HG02678 (cell line): ENCODE data around the gene CYTH1.

Experiments used
- ATAC-seq: cut with Tn5 transposase; IDR thresholded peaks from one replicate; pipeline ENCODE4 v1.9.1; 2021; ENCODE audit warnings: mild to moderate bottlenecking, moderate library complexity; ENCODE audit not compliant: unreplicated experiment

The CYTH1 gene, protein sequence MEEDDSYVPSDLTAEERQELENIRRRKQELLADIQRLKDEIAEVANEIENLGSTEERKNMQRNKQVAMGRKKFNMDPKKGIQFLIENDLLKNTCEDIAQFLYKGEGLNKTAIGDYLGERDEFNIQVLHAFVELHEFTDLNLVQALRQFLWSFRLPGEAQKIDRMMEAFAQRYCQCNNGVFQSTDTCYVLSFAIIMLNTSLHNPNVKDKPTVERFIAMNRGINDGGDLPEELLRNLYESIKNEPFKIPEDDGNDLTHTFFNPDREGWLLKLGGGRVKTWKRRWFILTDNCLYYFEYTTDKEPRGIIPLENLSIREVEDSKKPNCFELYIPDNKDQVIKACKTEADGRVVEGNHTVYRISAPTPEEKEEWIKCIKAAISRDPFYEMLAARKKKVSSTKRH

DNA sequence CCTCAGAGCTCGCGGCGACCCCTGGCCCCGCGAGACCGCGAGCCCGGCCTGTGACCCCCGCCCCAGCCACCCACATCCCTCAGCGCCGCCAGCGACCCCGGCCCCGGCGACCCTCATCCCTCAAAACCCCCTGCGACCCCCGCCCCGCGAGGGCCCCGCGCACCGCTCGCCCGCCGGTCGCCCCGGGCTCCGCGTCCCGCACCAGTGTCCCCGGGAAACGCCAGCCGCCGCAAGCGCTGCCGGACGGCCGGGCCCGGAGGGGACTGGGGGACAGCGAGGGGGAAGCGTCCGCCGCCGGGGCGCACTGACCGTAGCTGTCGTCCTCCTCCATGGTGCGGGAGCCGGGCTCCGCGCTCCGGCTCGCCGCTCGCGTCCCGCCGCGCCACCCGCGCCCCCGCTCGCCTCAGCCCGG lies at the start of gene CYTH1:
Gene CYTH1, minus strand, starts transcription at position 381 of the 412 bp plus-strand sequence. Its CDS starts 50 bp downstream, at position 331.
- peak; percentile 9 for ATAC-seq

DNA sequence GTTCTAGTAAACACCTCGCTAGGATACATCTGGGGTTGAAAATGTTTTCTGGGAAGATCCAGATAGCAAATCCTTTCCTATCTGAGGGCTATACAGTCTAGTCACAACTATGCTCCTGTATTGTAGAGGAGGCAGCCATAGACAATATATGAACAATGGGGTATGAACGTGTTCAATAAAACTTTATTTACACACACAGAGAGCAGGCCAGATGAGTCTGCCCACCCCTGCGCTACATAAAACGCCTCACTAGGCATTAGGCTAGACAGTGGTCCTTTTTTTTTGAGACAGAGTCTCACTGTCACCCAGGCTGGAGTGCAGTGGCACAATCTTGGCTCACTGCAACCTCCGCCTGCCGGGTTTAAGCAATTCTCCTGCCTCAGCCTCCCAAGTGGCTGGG lies 47.4 kb upstream of the CYTH1 start:
- ATAC-seq = no peak

DNA sequence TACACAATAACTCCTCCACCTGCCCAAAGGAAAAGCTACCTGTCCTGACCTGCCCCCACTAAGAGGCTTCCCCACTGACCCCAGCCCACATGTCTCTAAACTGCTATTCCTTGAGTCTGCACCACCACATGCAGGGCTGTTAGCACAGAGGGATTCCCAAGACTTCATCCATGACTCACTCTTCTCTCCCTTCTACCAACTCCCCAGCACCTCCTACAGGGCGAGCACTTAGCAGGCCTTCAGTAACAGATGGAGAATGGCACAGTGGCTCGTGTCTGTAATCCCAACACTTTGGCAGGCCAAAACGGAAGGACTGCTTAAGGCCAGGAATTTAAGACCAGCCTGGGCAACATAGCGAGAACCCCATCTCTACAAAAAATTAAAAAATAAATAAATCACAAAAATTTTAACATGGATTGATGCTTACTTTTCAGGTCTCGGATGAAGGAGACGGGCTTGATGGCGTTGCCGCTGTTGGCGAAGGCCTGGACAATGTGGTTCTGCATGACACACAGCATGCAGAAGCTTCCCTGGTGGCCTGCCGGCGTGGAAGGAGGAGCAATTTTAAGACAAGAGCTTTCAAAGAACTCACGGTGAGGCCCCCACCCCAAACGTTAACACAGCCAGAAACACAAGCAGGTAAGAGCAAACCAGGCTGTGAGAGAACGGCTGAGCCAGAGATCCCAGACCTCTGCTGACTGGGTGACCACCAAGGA lies 46.6 kb upstream of the CYTH1 start:
- ATAC-seq = no peak

DNA sequence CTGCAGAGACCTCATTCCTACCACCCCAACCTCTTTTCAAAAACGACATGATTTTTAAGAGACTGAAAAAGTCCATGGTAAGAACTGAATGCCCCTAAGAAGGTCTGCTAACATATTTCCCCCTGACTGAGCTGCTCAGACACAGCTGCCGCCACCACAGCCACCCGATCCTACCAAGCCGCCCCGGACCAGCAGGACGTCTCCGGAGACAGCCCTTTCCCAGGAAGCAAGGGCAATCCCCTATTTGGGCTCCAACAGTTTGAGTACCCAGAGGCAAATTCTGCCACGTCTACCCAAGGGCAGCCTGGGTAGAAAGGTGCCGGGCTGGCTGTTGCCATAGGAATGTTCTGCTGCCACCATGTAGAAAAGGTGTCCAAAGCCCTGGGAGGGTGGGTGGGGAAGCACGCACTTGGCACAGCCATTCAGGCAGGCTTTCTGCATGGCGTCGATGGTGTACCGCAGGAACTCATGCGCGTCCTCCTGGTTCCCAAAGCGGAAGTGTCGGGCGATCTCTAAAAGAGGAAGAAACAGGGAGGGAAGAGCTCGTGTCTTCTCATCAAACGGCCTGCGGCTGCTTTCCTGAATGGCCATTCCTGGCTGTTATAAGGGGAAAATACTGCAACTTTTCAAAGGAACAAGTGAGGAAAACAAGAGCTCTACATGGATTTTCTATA lies 44.9 kb upstream of the CYTH1 start:
- no peak for ATAC-seq

DNA sequence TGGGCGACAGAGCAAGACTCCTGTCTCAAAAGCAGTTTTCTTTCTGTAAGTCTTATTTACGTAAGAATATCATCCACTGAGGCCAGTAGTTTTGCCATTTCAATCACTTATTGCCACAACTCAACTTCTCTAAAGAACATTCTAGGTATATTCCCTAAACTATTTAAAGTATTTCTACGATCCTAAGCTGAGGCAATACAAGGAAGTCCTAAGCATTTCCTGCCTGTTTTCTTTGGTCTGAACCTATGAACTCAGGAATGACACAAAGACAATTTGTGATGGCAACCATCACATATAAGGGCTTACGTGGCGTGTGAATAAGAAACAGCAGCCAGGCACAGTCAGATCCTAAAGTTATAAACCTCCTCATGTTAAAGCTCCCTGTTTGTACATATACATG lies 44.3 kb upstream of the CYTH1 start:
- no peak for ATAC-seq

DNA sequence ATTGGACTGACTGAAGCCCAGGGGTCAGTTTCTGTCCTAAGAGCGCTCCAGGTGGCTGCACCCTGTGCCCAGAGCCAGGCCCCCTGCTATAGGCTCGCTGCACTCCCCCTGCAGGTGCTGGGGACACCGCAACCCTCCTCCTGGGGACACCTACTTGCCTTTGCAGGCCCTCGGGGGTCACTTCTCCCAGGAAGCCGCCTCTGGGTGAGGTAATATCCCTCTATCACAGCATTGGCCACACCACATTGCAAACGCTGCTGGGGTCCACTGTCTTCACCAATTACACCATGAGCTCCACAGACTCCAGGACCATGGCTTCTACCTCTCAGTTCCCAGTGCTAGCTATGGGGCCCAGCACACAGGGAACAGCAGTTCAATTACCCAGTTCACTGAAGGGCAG lies 43.6 kb upstream of the CYTH1 start:
- ATAC-seq = no peak

DNA sequence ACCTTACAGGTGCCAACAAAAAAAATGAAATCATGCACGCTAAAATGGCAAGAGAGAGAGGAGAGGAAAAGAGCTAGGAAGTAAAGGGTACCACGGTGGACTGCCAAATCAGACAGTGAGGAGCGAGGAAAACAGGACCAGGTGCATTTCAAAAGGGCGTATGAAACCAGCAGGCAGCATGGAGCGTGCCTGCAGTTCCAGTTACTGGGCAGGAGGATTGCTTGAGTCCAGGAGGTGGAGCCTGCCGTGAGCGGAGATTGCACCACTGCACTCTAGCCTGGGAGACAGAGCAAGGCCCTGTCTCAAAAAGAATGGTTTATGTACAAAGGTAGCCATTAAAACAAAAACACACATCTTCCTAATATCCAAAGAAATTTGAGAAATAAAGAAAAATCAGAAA lies 42.2 kb upstream of the CYTH1 start:
- ATAC-seq = no peak

DNA sequence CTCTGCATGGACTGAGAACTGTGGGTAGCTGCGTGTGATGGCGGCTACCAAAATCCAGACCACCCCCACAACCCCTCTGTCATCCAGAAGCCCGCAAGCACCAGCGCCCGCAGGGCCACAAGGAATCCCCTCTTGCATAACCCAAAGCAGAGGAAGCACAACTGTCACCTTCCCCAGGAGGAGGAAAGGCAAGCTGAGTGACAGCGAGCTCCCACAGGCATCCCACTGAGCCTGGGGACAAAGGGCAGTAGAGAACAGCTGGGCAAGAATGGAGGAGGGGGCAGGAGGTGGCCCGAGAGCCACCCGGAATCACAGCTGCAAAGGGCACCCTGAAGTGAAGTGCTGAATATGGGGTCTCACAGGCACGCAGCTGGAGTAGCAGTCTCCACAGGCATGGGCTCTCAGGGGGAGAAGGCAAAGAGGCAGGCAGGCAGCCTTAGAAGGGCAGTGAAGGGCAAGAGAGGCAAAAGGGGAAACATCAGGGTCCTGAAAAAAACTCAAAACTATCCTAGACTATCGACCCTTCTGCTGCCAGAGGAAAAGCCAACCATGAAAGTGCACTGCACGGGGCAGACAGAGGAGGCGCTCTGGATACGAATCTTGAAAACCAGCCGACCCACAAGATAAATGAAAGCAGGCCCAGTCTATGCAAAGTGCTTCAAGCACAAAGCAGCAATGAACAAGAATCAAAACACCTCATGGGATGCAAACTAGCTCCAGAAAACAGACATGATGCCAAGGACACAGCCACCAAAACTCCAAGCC lies 41.4 kb upstream of the CYTH1 start:
- no peak for ATAC-seq

DNA sequence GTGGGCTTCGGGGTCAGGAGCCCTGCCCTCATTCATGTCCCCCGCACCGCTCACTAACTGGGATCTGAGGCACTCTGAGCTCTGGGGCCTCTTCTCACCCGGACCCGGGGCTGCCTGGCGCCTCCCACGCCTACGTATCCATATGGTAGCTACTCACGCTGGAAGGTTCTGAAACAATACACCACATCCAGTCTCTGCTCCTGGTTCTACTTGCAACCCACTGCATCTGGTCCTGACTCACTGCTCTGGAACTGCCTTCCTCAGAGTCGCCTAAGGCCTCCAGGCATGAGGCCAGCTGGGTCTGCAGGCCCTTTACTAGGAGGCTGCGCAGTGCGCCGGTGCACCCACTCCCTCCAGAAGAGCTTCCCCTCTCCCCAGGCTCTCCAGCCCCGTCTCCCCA lies 40.5 kb upstream of the CYTH1 start:
- no peak for ATAC-seq

DNA sequence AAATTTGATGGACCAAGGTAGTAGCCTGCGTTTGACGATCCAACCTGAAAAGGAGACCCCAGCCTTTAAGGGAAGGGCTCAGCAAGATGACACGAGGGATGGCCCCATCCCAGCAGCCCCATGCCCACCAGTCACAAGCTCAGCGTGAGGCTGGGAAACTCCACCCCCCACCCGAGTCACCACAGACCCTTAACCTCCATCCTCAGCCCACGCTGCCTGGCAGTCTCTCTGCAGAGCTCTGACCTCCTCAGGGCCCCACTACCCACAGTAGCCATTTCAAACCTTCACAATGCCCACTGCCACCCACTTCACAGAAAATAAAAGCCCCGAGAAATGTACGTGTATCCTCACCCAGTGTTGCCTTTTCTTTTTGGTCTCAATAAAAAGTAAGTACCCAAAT lies 39.9 kb upstream of the CYTH1 start:
- no peak for ATAC-seq

DNA sequence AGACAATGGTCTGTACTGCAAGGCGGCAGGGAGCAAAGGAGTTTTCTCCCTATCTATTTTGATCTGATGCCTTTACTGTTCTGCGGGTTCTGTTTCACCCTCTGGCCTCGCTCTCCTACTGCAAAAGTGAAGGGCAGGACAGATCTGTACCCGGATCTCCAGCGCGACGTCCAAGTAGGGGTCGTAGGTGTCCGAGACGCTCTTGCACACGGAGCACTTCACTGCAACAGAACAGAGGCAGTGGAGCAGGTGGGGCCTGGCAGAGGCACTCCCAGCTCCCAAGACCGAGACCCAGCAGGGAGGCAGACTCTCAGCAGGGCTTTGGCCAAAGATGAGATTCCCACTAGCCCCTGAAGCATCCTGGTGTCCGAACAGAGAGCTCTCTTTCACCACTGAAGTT lies 38.8 kb upstream of the CYTH1 start:
- ATAC-seq = no peak

DNA sequence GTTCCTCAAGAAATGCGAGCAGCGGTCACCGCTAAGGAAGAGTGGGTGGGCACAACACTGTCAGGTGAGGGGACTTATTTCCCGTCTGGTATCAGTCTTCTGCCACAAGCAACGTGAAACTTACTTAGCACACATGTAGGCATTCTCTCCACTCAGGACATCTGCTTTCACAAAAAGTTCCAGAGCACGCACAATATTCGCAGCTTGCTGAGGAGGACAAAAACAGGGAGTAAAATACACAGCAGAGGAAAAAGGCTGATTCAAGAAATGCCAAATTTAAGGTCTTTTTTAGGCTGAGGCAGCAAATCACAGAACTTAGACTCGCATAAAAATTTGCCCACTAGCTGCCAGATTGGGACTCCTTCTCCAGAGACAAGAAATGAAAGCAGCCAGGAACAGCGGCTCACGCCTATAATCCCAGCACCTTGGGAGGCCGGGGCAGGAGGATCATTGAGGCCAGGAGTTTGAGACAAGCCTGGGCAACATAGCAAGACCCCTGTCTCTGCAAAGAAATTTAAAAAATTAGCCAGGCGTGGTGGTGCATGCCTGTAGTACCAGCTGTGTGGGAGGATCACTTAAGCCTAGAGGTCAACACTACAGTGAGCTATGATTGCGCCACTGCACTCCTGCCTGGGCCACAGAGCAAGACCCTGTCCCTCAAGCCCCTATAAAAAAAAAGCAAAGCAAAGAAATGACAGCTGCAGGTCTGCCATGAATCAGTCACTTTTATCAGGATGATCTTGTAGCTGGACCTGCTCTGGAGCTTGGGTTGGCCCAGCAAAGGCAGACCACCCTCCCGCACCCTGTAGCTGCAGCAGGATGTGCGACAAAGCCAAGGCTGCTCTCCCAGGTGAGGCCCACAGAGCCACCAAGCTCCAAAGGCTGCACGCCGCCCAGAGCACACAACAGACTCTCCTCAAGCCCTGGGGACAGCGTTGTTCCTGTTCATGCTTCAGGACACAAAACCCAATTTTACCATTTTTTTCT lies 38.0 kb upstream of the CYTH1 start:
- no peak for ATAC-seq

DNA sequence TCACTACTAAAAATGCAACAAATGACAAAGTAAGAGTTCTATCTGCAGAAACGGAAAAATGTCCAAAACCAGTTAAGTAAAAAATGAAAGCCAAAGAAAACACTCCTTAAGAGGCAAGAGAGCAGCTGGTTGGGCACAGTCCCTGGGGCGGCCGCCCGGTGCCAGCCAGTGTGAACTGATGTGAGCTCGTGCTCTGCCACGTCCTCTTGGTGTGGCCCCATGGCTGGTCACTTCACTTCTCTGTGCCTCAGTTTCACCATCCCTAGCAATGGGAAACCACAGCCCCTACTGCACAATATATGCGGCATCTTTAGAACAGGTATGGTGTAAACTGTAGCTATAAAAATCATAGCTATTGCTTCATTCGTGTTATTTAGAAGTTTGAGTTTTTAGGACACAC lies 37.3 kb upstream of the CYTH1 start:
- no peak for ATAC-seq

DNA sequence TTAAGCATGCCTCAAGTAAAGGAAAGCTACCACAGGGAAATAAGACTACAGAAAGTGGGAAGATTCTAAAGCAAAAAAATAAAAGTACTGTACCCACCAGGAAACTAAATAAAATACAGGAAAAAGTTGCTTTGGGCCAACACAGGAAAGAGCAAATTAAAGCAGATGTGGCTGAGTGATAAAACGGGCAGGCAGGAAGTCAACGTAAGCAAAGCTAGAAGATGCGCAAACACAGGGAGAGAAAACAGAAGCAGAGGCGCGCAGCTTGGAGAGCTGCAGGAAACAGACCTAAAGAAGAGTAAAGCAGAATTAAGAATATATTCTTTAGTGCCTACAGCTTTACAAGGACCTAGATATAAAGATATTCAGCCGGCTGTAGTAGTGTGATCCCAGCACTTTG lies 36.9 kb upstream of the CYTH1 start:
- ATAC-seq = no peak

DNA sequence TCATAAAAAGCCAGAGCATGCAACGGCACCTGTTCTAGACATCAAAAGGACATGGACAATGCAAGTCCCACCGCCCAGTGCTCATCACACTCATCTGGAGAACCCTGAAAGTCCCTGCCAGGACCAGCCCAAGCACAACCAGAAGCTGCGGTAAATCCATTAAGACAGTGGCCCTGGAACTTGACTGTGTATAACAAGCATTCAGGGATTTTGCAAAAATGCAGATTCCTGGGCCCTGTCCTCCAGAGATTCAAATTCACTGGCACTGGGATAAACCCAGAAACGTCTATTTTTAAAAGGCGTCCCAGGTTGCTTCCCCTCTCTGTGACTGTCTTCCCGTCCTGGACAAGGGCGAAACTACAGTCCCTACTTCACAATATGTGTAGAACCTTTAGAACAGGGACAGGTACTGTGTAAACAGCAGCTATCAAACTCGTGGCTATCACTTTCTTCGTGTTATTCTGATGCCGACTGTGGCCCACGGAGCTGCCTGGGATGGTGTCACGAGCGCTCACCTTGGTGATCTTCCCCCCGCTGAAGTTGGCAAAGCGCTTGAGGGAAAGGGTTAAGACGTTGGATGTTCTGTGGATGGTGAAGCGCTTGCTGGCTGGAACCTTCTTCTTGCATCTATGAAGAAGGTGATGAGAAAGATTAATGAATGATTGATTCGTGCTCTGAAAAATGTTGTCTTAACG lies 36.2 kb upstream of the CYTH1 start:
- ATAC-seq = no peak

DNA sequence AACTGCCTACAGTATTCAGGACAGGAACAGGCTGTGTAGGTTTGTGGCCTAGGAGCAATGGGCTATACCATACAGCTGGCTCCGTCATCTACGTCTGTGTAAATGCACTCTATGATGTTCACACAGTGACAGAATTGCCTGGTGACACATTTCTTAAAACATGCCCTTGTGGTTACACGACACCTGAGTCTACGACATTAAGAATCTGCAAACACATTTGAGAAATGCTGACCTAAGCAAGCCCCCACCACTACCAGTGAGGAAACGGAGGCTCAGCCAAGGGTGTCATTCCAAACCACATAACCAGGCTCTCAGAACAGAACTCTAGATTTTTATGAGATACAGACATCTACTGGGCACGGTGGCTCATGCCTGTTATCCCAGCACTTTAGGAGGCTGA lies 35.0 kb upstream of the CYTH1 start:
- no peak for ATAC-seq

DNA sequence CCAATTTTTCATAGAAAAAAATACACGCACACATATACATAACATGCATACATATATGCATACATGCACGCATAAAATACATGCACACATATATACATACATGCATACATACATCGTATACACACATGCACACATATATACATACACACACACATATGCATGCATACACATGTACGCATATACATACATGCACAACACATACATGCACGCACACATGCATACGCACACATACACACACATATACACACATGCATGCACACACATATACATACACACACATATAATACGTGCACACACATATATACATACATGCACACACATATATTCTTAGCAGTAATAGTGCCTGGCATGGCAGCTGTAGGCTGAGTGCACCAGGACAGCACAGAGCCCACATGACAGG lies 33.6 kb upstream of the CYTH1 start:
- no peak for ATAC-seq

DNA sequence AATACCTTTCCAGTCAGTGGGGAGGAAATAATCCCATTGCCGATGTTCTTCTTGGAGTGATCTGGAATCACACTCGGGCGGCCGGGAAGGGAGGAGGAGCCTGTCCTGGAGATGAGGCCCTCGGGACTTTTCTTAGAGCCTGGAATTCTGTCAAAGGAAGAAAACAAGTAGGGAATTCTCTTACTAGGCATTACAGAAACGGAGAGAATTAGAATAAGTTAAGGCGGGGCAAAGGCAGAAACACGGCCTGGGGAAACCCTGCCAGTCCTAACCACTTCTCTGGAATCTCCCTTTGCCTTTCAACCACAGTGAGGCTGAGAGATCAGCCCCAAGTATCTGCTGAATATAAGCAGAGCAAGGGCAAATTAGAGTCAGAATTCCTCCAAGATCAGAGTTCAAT lies 30.8 kb upstream of the CYTH1 start:
- ATAC-seq = no peak

DNA sequence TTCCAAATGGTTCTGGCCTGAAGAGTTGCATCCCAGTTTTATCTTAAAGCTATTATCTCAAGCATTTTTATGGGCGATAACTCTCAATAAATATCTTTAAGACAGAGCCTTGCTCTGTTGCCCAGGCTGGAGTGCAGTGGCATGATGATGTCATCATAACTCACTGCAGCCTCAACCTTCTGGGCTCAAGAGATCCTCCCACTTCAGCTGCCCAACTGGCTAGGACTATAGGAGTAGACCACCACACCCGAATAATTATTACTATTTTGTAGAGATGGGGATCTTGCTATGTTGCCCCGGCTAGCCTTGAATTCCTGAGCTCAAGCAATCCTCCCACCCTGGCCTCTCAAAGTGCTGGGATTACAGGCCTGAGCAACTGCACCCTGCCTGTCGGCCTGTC lies 26.1 kb upstream of the CYTH1 start:
- no peak for ATAC-seq
